ENCODE measurements around the gene SV2C. TPM values are rescaled to one million over a fixed set of nuclear protein-coding genes. Genes with fewer than 3 reads are reported as not detected.

Gene SV2C
- total and polyA plus RNA-seq, 8 donors, result 0.13 to 30.8 (median 1.4) TPM; not detected in 2

DNA sequence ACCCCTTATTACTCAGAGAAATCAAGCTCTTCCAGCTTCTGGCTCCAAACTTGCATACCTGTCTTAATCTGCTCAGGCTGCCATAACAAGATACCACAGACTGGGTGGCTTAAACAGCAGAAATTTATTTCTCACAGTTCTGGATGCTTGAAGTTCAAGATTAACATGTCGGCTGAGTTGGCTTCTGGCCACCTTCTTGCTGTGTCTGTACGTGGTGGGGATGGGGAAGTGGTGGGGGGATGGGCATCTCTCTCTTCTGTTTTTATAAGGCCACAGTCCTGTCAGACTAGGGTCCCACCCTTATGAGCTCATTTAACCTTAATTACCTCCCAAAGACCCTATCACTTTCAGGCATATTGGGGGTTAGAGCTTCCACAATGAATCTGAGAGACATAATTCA, 140.5 kb downstream of the SV2C start:
- H3K4me3 ChIP-seq, result no peak overlapping the region
- no peaks in the 10 kb centered on the region for H3K36me3 ChIP-seq
- TF ChIP-seq EP300 (IDR thresholded peaks at IDR 0.05), result no peak
- TF ChIP-seq, protein P1, sequence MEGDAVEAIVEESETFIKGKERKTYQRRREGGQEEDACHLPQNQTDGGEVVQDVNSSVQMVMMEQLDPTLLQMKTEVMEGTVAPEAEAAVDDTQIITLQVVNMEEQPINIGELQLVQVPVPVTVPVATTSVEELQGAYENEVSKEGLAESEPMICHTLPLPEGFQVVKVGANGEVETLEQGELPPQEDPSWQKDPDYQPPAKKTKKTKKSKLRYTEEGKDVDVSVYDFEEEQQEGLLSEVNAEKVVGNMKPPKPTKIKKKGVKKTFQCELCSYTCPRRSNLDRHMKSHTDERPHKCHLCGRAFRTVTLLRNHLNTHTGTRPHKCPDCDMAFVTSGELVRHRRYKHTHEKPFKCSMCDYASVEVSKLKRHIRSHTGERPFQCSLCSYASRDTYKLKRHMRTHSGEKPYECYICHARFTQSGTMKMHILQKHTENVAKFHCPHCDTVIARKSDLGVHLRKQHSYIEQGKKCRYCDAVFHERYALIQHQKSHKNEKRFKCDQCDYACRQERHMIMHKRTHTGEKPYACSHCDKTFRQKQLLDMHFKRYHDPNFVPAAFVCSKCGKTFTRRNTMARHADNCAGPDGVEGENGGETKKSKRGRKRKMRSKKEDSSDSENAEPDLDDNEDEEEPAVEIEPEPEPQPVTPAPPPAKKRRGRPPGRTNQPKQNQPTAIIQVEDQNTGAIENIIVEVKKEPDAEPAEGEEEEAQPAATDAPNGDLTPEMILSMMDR (IDR thresholded peaks at IDR 0.05), result no peak
- TF ChIP-seq POLR2A (IDR thresholded peaks at IDR 0.05), result no peak
- no peak for TF ChIP-seq POLR2AphosphoS5 (IDR thresholded peaks at IDR 0.05)
- DNase-seq, result no peak
- no peaks in the 10 kb centered on the region for H3K9me3 ChIP-seq
- 20 to 31% (median 28%) methylated on average over 2 of the region's 2 CpGs for WGBS, 5 donors
- no peaks in the 10 kb centered on the region for H3K4me1 ChIP-seq
- no peak overlapping the region for H3K27ac ChIP-seq
- intact Hi-C loops (cut with DNase I; ENCODE audit: low total_unique reads), result no loop called here
- no peaks in the 10 kb centered on the region for H3K27me3 ChIP-seq

DNA sequence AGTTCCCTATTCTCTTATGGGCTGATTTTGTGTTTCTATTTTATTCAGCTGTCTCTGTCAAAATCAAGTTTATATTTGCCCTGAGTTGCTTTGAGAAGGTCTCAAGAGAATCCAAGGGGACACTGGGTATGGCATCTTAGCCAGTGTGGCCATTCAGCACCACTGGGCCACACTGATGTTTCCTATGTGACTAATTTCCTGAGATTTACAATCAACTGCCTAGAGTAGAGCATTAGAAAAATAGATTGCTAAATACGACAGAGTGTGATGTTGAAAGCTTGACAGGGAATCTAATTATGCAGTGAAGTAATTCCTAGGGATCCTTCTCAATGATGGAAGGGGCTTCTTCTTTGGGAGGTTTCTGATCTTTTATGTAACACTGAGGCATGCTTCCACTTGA, 141.7 kb downstream of the SV2C start:
- no peak for TF ChIP-seq POLR2A (IDR thresholded peaks at IDR 0.05)
- Histone ChIP-seq H3K4me1 (no peaks in the 10 kb centered on the region), H3K27ac (no peak overlapping the region), H3K27me3 (no peaks in the 10 kb centered on the region), H3K9me3 (no peaks in the 10 kb centered on the region), H3K4me3 (no peak overlapping the region), H3K36me3 (no peaks in the 10 kb centered on the region)
- 67 to 81% (median 78%) methylated on average over 1 of the region's 1 CpG for WGBS, 5 donors
- intact Hi-C loops (cut with DNase I; ENCODE audit: low total_unique reads), result no loop called here
- no peak for DNase-seq

DNA sequence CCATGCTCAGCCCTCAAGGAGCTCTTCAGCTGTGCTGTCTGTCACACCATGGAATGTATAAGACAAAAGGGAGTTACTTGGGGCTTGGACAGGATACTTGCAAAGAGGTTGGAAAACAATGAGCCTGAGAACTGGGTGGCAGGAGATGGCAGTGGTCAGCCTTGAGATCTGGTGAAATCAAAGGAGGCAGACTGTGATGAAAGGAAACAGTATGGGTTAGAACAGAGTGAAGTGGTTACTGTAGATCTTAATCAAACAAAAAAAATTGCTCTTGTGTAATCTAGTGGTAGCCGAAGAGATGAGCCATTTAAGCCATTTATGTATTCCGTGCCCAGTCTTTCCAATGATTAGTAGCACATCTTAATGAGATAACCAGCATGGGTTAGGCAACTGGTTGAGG, 142.2 kb downstream of the SV2C start:
- no peak overlapping the region for H3K4me3 ChIP-seq
- no peaks in the 10 kb centered on the region for H3K36me3 ChIP-seq
- TF ChIP-seq POLR2A (IDR thresholded peaks at IDR 0.05), result no peak
- no peak for TF ChIP-seq EP300 (IDR thresholded peaks at IDR 0.05)
- no peak for TF ChIP-seq POLR2AphosphoS5 (IDR thresholded peaks at IDR 0.05)
- TF ChIP-seq, protein P1 (IDR thresholded peaks at IDR 0.05), result no peak
- H3K4me1 ChIP-seq, result no peaks in the 10 kb centered on the region
- intact Hi-C loops (cut with DNase I; ENCODE audit: low total_unique reads), result no loop called here
- no peaks in the 10 kb centered on the region for H3K27me3 ChIP-seq
- WGBS, 5 donors, result 75 to 90% (median 83%) methylated on average over 2 of the region's 2 CpGs
- DNase-seq, result no peak
- no peaks in the 10 kb centered on the region for H3K9me3 ChIP-seq
- no peak overlapping the region for H3K27ac ChIP-seq

DNA sequence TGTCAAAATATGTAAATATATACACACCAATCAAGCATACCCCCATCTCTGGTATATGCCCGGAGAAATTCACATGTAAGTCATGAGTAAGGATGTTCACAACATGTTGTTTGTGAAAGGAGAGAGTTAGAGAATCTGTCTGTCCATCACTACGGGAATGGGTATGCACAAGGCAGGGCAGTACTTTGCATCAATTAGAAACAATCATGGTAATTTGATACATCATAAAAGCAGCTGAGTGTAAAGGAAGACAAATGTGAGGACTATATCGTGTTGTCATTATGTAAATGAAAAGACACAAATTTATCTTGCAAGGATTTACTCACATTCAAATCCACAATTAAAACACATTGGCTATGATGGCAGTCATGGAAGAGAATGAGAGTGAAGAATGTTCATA, 146.7 kb downstream of the SV2C start:
- intact Hi-C loops (cut with DNase I; ENCODE audit: low total_unique reads), result no loop called here
- H3K4me3 ChIP-seq, result no peak overlapping the region
- TF ChIP-seq POLR2AphosphoS5 (IDR thresholded peaks at IDR 0.05) (no peak), POLR2A (IDR thresholded peaks at IDR 0.05) (no peak), EP300 (IDR thresholded peaks at IDR 0.05) (no peak)
- TF ChIP-seq, protein P1 (IDR thresholded peaks at IDR 0.05), result no peak
- DNase-seq, result no peak
- H3K27me3 ChIP-seq, result no peaks in the 10 kb centered on the region
- no peaks in the 10 kb centered on the region for H3K4me1 ChIP-seq
- no peak overlapping the region for H3K27ac ChIP-seq
- no peaks in the 10 kb centered on the region for H3K36me3 ChIP-seq
- WGBS, 5 donors, result 59 to 73% (median 72%) methylated on average over 3 of the region's 3 CpGs
- H3K9me3 ChIP-seq, result no peaks in the 10 kb centered on the region

DNA sequence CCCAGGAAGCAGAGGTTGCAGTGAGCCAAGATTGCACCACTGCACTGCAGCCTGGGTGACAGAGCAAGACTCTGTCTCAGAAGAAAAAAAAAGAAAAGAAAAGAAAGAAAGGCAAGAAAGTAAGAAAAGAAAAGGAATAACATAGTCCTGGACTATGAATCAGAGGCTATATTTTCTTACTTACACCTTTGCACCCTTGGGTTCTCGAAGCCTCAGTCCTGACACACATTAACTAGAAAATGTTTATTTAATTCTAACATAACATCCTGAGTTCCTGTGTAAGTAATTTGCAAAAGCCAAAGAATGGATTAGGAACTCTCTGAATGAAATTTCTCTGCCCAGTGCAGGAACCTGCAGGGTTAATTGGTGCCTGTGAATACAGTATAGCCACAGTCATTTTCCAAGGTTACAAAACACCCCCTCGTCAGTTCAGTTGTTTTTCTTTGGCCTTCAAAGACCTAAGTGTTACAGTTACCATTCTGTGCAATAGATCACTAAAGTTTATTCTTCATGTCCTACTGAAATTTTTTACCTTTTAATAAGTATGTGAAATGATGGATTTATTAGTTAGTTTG, 147.6 kb downstream of the SV2C start:
- no peak for DNase-seq
- intact Hi-C loops (cut with DNase I; ENCODE audit: low total_unique reads), result no loop called here
- no peaks in the 10 kb centered on the region for H3K9me3 ChIP-seq
- H3K27ac ChIP-seq, result no peak overlapping the region
- no peaks in the 10 kb centered on the region for H3K27me3 ChIP-seq
- no peaks in the 10 kb centered on the region for H3K4me1 ChIP-seq
- H3K4me3 ChIP-seq, result no peak overlapping the region
- WGBS, 5 donors, result 27 to 40% (median 34%) methylated on average over 2 of the region's 2 CpGs
- no peaks in the 10 kb centered on the region for H3K36me3 ChIP-seq
- TF ChIP-seq, protein P1 (IDR thresholded peaks at IDR 0.05), result no peak
- no peak for TF ChIP-seq POLR2A (IDR thresholded peaks at IDR 0.05)
